ENCODE data around the gene PRKN. TPM values are rescaled to one million over a fixed set of nuclear protein-coding genes. Genes with fewer than 3 reads are reported as not detected.
"Not testable (repeated sequence)": the region's sequence is repeated elsewhere in the genome, so short reads cannot be mapped to it uniquely, and the experiment has no call there.

The PRKN gene
- total RNA-seq, 1 experiment from 2014 or later = not detected

GRCh38 chr6:161918109-161918531 is 809.4 kb downstream of the PRKN start:
- no peak for DNase-seq (ENCODE audit: low read depth)

GRCh38 chr6:161917645-161918044 is 809.9 kb downstream of the PRKN start:
- DNase-seq (ENCODE audit: low read depth) = no peak

DNA sequence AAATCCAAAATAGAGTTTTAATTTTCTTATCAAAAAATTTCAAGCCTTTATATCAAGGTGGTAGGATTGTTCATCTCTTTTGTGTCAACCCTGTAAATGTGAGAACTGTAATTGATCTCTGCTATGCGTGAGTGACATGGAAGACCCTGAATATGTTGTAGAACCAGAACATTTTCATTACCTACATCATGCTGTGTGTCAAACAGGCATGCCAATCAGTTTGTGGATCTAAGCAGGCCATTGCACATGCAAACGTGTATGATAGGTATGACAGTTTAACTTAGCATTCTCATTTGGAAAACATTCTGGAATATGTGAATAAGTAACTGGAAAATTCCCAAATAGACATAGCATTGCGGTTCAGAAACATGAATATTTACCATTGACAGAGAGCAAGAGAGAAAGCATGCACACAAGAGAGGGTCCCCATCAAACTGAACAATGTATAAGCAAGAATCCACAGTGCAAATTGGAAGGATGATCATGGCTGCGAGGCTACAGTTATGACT is 812.1 kb downstream of the PRKN start:
- no peak for DNase-seq (ENCODE audit: low read depth)

DNA sequence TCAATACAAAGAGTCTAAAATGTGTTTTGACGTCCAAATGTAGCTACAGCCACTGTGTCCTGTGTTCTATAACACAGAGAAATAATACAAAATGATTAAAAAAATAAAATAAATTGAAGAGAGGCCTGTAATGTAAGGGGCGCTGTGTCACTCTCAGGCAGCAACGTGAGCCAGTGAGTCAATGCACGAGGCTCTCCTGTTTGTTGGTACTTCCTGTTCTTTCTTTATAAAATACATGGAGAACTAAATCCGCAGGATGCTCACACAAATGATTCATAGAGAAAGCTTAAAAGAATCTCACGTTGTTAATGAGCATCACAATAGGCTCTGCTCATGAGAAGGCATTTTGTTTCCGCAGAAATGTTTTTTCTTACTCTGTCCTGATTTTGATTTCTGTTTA is 818.7 kb downstream of the PRKN start:
- DNase-seq (ENCODE audit: low read depth) = peak; percentile 38

- DNase-seq (ENCODE audit: low read depth) = no peak
These were observed 821.0 kb downstream of the PRKN start for GRCh38 chr6:161906571-161906970.

GRCh38 chr6:161903584-161904212 is 823.9 kb downstream of the PRKN start:
- DNase-seq (ENCODE audit: low read depth) = no peak

- no peak for DNase-seq (ENCODE audit: low read depth)
These were observed 825.7 kb downstream of the PRKN start for GRCh38 chr6:161901740-161902426.

GRCh38 chr6:161894436-161894835 is 833.1 kb downstream of the PRKN start:
- DNase-seq (ENCODE audit: low read depth) = no peak

- DNase-seq (ENCODE audit: low read depth) = no peak
These were observed 836.0 kb downstream of the PRKN start for GRCh38 chr6:161891542-161891941.

- no peak for DNase-seq (ENCODE audit: low read depth)
These were observed 836.7 kb downstream of the PRKN start for GRCh38 chr6:161890832-161891297.

GRCh38 chr6:161890133-161890831 is 837.3 kb downstream of the PRKN start:
- DNase-seq (ENCODE audit: low read depth) = no peak

DNA sequence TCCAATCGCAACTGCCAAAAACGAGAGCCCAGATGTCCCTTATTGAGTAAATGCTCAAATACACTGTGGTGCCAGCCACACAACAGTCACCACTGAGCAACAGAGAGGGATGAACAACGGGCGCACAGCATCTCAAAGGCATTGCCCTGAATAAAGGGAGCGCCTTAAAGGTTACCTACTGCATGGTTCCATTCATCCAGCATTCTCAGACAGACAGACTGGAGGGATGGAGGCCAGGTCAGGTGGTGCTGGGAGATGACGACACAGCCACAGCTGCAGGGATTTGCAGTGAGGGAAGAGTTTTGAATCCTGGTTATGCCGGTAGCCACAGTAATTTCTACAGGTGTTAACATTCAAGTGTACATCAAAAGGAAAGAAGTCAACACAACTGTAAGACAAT is 838.2 kb downstream of the PRKN start:
- no peak for DNase-seq (ENCODE audit: low read depth)

DNA sequence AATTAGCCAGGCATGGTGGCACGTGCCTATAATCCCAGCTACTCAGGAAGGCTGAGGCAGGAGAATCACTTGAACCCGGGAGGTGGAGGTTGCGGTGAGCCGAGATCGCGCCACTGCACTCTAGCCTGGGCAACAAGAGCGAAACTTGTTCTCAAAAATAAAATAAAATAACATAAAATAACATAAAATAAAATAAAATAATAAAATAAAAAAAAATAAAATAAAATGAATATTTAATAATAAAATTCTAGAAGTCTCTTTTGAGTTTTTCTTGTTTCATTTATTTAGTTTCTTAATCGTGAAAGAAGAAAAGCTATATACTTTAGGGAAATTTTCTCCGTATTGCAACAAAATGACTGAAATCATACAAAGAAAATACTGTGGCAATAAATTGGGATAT is 841.0 kb downstream of the PRKN start:
- not testable (repeated sequence) for DNase-seq (ENCODE audit: low read depth)

DNA sequence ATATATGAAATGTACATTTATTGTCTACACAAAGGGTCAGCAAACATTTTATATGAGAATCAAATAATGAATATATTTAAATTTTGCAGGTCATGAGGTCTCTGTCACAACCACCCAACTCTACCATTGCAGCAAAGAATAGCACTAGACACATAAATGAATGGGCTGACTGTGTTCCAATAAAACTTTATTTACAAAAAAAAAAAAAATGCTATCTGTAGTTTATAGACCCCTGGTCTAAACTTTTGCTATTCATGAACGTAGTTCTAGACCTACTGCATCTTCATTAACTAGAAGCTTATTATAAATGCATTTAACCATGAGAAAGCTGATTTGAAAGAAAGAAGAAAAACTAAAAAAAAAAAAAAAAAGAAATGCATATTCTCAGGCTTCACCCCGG is 842.8 kb downstream of the PRKN start:
- DNase-seq (ENCODE audit: low read depth) = no peak

DNA sequence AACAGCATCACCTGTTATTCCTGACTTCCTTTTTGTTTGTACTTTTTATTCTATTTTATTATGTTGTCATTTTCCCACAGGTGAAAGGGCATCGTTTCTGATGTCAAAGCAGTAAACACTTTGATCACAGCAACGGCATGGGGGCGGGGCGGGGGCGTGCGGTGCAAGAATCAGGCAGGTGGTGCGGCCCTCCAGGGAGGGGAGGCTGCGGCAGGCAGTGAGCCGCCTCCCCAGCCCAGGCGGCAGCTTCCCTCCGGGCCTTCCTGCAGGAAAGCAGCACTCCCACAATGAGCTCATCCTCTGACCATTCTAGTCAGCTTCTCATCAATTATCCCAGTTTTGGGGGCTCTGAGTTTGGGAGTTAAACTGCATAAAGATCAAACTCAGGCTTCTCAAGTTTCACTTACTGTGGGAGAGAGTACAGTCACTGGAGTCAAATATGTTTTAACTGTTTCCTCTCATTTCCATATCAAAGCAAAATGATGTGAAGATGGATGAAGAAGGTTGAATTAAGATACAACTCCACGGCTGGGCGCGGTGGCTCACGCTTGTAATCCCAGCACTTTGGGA is 845.3 kb downstream of the PRKN start:
- no peak for DNase-seq (ENCODE audit: low read depth)

- no peak for DNase-seq (ENCODE audit: low read depth)
These were observed 847.5 kb downstream of the PRKN start for GRCh38 chr6:161880056-161880455.

DNA sequence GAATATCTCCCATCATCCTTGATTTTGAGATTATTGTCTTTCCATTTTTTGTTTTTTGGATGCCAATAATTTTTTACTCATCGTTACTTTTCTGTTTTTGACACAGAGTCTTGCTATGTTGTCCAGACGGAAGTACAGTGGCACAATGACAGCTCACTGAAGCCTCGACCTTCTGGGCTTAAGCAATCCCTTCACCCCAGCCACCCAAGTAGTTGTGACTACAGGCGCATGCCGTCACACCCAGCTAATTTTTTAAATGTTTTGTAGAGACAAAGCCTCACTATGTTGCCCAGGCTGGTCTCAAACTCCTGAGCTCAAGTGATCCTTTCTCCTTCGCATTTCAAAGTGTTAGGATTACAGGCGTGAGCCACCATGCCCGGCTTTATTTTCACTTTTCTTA is 851.3 kb downstream of the PRKN start:
- no peak for DNase-seq (ENCODE audit: low read depth)

DNA sequence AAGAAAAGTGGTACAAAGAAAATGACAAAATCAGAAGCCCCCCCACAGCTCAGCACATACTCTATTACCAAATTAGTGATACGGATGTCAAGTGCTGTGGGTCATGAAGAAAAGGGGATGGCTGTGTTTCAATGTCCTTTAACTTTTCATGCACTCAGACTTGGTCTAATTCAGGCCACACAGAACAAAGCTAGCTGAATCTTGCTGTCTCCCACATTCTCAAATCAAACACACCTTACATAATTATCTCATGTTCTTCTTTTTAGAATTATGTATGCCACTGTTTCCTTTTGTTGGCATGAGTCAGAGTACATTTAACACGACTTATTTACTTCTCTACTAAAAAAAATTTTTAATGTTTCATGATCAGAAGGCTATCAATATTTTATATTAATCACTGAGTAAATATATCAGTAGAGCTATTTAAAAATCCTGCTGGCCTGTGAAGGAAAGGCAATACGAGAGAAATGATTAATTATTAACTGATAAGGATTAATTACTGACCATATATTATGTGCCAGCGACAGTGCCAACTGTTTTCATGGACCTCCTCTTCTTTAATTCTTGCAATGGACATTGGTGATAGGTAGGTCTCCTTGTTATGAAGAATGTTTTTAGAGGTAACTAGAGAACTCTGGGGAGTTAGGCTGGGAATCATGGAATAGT is 857.2 kb downstream of the PRKN start:
- no peak for DNase-seq (ENCODE audit: low read depth)

DNA sequence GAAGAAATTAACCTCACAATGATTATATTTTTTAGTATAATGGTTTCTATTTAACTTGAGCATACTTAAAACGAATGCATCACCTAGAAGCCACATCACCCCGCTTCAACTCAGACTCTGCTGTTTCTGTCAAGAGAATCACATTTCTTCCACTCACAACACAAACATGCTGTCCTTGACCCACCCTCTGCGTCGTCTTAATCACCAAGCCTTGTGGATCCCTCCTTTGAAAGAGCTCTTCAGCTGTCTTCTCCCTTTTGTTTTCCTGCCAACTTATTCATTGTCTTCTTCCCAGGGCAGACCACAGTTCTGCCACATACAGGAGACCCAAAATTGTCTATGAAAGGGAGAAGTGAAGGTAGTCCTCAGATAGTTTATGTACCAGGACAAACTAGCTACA is 858.1 kb downstream of the PRKN start:
- no peak for DNase-seq (ENCODE audit: low read depth)

DNA sequence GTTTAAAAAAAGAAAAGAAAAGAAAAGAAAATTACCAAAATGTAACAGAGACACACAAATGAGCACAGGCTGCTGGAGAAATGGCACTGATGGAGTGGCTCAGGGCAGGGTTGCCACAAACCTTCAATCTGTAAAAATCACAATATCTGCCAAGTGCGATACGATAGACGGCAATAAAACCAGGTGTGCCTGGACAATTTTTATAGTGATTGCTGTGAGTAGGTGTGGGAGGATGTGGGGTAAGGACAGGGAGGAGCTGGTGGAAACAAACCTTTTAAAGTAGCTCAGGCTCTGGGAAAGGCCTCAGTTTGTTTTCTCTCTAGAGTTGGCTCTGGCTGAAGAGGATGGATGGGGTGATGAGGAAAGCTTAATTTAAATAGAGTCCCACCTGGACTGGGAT is 861.0 kb downstream of the PRKN start:
- DNase-seq (ENCODE audit: low read depth) = no peak

DNA sequence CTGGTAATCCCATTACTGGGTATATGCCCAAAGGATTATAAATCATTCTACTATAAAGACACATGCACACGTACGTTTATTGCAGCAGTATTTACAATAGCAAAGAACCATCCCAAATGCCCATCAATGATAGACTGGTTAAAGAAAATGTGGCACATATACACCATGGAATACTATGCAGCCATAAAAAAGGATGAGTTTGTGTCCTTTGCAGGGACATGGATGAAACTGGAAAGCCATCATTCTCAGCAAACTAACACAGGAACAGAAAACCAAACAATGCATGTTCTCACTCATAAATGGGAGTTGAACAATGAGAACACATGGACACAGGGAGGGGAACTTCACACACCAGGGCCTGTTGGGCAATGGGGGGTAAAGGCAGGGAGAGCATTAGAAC is 866.5 kb downstream of the PRKN start:
- DNase-seq (ENCODE audit: low read depth) = not testable (repeated sequence)

- DNase-seq (ENCODE audit: low read depth) = no peak
These were observed 873.9 kb downstream of the PRKN start for GRCh38 chr6:161853657-161854056.

Data from Daoy (cell line).